Tibial nerve (tissue), 4 donors: ENCODE measurements around the gene DENND5B.

Source experiments
- EP300 ChIP-seq, 2 donors: sonication (generic); formaldehyde crosslinking; IDR thresholded peaks; one replicate each; pipeline ENCODE4 v1.6.1; 2017; ENCODE audit warnings: antibody characterized with exemption in 2 of 2, mild to moderate bottlenecking in 1 of 2
- POLR2A ChIP-seq, 2 donors: fragments of 450-650 bp; IDR thresholded peaks; one replicate each; pipeline ENCODE4 v1.6.1; 2017; ENCODE audit warnings: antibody characterized with exemption in 2 of 2, mild to moderate bottlenecking in 2 of 2, moderate library complexity in 2 of 2
- TF ChIP-seq, protein P1 (sequence below), 5 experiments: fragments of 200-600 bp in 3 of 5; fragments of 450-650 bp in 2 of 5; sonication (generic) in 3 of 5; IDR thresholded peaks; one replicate each; pipeline ENCODE4 v1.5.1; 2016 to 2019; ENCODE audit warnings: antibody characterized with exemption in 5 of 5, mild to moderate bottlenecking in 3 of 5, moderate library complexity in 2 of 5

DNA sequence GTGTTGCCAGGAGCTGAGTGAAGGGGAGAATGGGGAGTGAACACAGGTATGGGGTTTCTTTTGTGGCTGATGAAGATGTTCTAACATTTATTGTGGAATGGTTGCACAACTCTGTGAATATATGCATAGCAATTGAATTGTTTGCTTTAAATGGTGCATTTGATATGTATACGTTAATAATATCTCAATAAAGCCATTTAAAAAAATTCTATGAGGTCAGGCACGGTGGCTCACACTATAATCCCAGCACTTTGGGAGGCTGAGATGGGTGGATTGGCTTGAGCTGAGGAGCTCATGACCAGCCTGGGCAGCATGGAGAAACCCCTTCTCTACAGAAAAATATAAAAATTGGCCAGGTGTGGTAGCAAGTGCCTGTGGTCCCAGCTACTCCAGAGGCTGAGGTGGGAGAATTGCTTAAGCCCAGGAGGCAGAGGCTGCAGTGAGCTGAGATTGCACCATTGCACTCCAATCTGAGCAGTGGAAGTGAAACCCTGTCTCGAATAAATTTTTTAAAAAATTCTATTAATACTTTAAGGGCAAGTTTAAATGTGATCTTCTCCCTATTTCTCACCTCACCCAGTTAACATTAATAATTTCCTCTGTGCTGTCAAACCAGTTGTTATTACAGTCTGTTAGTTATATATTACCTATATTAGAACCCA is 65.3 kb downstream of the DENND5B start:
- TF ChIP-seq, protein P1, sequence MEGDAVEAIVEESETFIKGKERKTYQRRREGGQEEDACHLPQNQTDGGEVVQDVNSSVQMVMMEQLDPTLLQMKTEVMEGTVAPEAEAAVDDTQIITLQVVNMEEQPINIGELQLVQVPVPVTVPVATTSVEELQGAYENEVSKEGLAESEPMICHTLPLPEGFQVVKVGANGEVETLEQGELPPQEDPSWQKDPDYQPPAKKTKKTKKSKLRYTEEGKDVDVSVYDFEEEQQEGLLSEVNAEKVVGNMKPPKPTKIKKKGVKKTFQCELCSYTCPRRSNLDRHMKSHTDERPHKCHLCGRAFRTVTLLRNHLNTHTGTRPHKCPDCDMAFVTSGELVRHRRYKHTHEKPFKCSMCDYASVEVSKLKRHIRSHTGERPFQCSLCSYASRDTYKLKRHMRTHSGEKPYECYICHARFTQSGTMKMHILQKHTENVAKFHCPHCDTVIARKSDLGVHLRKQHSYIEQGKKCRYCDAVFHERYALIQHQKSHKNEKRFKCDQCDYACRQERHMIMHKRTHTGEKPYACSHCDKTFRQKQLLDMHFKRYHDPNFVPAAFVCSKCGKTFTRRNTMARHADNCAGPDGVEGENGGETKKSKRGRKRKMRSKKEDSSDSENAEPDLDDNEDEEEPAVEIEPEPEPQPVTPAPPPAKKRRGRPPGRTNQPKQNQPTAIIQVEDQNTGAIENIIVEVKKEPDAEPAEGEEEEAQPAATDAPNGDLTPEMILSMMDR (IDR thresholded peaks at IDR 0.05): no peak
- TF ChIP-seq POLR2A (IDR thresholded peaks at IDR 0.05) (no peak), EP300 (IDR thresholded peaks at IDR 0.05) (no peak)
